Hematopoietic multipotent progenitor cell (in vitro differentiated cells): ENCODE data around the gene HAL. TPM values are rescaled to one million over a fixed set of nuclear protein-coding genes. Genes with fewer than 3 reads are reported as not detected.
A peak's percentile ranks its signal among the peaks of the same experiment; 100 is the strongest.
"Not testable (repeated sequence)": the region's sequence is repeated elsewhere in the genome, so short reads cannot be mapped to it uniquely, and the experiment has no call there.

Source experiments
- DNase-seq, 3 donors: peaks; one replicate each; pipeline ENCODE4 v3.0.0-alpha.2; 2011 to 2015; ENCODE audit warnings: low read depth in 2 of 3, low spot score in 2 of 3
- total RNA-seq: library from RNA; depleted of rRNA; stranded (reverse); fragments of >200 nt; gene quantifications from one replicate; pipeline ENCODE4 v1.2.3, GENCODE V29; 2012

Gene HAL
- total RNA-seq, 1 donor: 3.2 TPM

DNA sequence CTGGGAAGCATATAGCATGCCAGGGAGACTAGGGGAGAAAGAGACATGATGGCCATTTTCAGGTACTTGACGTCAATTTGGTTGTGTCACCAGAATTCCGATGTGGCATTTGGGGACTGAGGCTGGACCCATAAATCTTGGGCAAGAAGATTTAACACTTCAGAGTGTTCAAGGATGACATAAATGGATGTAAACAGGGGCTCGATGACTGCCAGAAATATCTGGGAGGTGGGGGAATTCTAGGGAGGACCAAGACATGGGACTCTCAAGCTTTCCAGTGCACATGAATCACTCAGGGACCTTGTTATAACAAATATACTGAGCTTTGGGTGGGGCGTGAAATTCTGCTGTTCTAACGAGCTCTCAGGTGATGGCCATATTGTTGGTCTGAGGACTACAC, 17.8 kb downstream of the HAL start:
- DNase-seq: no peak

- no peak for DNase-seq
Observed at GRCh38 chr12:95977764-95978305, 18.3 kb downstream of the HAL start.

DNA sequence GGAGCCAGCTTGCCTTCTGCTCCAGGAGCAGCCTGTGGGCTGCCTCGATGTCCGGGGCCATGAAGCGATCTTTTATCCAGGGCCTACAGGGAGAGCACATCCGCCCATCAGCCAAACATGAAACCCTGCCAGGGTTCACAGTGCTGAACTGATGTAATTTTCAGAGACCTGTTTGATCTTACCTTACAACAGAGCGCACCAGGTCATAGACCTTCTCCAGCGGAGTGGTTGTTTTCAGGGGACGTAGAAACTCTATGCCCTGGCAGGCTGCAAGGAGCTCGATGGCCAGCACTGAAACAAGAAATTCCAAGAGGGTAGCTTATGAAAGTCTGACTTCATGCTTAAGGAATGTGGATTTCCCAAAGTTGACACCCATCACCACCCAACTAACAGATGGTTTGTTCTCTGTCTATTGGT, 19.7 kb downstream of the HAL start:
- DNase-seq: no peak

- DNase-seq: no peak
Observed at GRCh38 chr12:95975491-95975890, 20.7 kb downstream of the HAL start.

DNA sequence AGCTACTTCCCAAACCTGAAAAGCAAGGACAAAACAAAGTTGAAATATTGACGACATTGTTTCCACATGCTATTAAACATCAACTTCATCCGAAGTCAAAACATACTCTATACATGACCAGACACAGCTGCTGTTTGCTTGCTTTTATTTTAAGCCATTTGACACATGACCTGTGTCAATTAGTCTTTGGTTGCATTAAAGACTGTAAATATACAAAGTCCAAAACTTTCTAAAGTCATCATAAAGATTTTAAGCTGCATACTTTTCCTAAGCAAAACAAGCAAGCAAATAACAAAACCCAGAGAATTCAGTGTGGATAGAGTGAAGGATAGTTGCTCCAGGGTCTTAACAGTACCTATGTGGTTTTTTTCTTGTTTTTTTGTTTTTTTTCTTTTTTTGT, 21.8 kb downstream of the HAL start:
- DNase-seq: no peak

- no peak for DNase-seq
Observed at GRCh38 chr12:95972832-95973456, 23.2 kb downstream of the HAL start.

GRCh38 chr12:95970905-95971304, 25.2 kb downstream of the HAL start:
- DNase-seq: no peak

- DNase-seq: not testable (repeated sequence)
Observed at GRCh38 chr12:95969116-95969515, 27.0 kb downstream of the HAL start.

DNA sequence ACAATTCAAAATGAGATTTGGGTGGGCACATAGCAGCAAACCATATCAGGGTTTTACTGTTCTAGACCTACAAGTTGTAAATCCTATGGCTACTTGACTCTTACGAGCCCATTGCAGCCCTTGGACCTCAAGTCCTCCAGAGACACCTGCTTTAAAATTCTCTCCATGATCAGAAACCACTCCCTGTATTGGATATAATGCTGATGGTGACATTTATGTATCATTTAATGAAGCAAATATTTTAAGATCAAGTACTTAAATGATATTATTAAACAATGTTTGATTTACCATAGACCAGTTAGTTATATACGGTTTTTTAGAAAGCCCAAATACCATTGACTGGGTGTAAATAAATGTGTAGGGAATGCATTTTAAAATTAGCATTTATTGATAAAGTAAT, 28.8 kb downstream of the HAL start:
- DNase-seq: no peak

GRCh38 chr12:95966287-95966870, 29.8 kb downstream of the HAL start:
- no peak for DNase-seq

- DNase-seq: peak in 2 of 3 donors; percentile 32 to 49
Observed at GRCh38 chr12:95963096-95963495, 33.0 kb downstream of the HAL start.

DNA sequence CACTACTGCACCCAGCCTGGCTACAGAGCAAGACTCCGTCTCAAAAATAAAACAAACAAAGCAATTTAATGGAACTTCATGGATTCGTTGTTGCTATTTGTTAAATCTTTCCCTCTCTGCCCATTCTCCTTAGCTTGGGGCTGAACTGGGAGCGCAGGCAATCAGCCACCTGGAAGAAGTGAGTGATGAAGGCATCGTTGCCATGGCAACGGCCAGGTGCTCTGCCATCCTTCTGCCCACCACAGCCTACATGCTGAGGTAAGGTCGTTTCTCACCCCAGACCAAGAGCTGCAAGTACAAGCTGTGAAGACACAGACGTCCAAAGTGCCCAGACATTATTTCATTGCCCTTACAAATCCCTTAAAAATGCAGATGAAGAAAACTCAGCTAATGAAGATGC, 33.9 kb downstream of the HAL start:
- DNase-seq: no peak

DNA sequence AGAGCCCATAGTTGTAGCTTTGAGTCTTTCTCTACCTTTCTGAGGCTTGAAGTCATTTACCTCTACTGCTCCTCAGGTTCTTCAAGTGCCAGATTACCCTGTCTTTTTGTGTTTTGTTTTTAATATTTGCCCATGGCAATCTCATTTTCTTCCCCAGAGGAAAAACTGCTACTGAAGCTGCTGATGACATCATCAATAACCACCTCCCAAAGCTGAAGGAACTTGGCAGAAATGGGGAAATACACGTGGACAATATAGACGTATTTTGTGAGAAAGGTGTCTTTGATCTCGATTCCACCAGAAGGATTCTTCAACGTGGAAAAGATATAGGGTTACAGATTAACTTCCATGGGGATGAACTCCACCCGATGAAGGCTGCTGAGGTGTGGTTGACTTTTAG, 35.9 kb downstream of the HAL start:
- DNase-seq: no peak

GRCh38 chr12:95959107-95959506, 37.0 kb downstream of the HAL start:
- peak in 2 of 3 donors; percentile 24 to 54 for DNase-seq

GRCh38 chr12:95956557-95957145, 39.5 kb downstream of the HAL start:
- no peak for DNase-seq

GRCh38 chr12:95955549-95956159, 40.5 kb downstream of the HAL start:
- no peak for DNase-seq

DNA sequence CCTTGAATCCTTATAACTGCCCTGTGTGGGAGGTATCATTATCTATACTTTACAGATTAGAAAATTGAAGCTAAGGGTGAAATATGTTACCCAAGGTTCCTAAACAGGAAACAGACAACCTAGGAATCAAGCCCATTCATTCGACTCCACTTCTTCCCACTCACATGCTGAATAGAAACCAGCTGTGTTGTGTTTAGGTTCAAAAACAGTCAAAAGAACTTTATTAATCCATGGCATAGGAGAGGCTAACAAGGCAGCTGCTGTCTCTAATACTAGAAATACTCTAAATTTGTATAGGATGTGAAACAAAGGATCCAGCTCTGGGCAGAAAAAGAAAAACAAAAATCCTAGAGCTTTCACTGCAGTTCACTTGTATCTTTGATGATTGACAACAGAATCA, 43.1 kb downstream of the HAL start:
- DNase-seq: no peak

- DNase-seq: peak in 1 of 3 donors; percentile 6
Observed at GRCh38 chr12:95951515-95951914, 44.6 kb downstream of the HAL start.

DNA sequence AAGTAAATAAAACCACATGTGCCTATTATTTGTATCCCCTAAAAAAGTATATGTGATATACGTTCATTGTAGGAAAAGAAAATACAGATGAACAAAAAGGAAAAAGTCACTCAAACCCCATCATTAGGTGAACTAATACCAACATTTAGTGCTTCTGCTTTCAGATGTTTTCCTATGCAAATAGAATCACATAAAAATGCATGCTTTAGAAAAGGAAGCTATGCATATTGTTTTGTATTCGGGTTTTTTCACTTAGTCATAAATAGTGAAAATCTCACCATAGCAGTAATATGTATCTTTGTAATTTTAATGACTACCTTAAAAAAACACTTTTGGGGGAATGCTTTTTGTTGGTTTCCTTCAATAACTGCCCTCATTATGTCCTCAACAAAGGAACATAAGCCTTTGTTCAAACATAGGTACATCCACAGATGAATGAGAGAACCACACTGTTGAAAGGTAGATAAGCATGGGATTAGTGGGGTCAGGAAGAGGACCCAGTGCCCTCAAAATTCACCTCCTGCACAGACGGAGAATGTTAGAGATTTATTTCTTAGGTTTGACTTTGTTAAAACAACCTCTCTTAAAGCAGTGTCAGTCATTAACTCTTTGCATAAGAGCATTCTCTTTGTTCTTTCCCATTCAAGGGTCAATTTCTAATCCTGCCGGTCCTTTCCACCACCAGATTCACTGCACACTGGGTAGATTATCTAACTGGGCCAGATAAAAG, 46.5 kb downstream of the HAL start:
- DNase-seq: no peak

GRCh38 chr12:95944108-95944704, 51.9 kb downstream of the HAL start:
- no peak for DNase-seq
